GM15510 (cell line): Measurements from ENCODE around the gene CCNB1IP1.

ENCODE experiments used
- POLR2A ChIP-seq: IDR thresholded peaks from 3 replicates; pipeline ENCODE4 v1.6.1; 2011; ENCODE audit warnings: borderline replicate concordance; ENCODE audit not compliant: insufficient read length; ENCODE audit errors: extremely low read depth

CCNB1IP1 gene, protein sequence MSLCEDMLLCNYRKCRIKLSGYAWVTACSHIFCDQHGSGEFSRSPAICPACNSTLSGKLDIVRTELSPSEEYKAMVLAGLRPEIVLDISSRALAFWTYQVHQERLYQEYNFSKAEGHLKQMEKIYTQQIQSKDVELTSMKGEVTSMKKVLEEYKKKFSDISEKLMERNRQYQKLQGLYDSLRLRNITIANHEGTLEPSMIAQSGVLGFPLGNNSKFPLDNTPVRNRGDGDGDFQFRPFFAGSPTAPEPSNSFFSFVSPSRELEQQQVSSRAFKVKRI

DNA sequence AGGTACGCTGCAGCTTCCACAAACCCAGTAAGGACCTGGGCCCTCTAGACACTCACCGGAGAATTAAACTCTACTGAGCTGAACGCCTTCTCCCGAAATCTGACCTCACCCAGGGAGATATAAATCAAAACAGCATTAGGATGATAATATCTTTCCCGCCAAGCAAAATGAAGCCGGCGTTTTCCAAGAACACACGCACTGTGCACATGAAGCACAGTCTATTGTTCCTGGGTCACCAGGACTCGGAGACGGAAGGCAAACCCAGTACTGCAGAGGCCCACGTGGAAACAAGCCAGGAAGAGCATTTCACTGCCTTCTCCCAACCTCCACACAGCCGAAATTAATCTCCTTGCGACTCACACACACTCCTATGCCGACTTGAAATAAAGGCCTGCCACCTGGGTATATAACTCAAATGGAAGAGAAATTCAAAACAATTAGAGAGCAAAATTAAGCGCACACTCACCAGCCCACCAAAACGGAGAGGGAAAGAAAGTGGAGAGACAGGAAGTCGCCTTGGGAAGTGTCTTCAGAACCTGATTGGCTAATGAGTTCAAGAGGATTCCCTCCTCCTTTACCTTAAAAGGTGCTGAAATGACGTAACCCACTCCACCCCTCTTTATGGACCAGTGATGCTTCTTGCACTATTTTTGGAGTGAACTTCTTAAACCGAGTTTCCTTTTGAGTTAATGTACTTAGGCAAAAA lies at the start of gene CCNB1IP1:
Gene CCNB1IP1 (minus strand): TSS at position 492 of the 706 bp plus-strand sequence. CDS start 16,756 bp downstream, outside the sequence.
- peak; percentile 58 for TF ChIP-seq POLR2A

DNA sequence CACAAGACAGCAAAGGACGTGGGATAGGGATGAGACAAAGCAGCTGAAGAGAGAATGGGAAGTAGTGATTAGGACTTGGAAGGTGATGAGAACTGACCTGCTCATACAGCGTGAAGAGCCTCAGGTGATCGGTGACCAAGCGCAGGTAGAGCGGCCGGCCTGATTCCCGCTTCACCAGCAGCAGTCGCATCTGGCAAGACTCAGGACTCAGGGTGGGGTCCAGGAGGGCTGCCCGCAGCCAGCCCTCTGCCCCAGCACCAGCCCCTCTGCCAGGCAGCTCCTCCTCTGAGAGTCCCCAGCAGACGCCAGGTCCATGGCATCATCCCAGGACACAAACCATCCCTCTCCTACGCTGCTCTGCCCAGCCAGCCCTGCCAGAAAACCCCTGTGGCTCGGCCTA lies 49.4 kb upstream of the CCNB1IP1 start:
- no peak for TF ChIP-seq POLR2A

DNA sequence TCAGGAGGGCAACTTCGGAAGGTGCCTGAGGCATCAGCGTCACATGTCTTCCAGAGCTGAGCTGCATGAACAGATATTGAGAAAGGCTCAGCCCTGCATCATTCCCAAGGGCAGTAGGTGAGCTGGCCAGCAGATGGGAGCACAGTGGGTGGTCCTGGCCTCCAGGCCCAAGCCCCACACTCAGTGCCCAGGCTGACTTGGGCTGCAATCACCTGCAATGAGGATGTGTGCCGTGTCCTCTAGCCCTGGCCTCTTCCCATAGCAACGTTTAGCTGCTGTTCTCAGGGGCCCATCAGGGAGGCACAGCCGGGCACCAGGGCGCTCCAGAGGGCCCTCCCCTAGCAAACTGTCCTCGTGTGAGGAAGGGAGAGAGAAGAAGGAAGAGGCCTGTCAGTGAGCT lies 48.3 kb upstream of the CCNB1IP1 start:
- TF ChIP-seq POLR2A, result no peak

DNA sequence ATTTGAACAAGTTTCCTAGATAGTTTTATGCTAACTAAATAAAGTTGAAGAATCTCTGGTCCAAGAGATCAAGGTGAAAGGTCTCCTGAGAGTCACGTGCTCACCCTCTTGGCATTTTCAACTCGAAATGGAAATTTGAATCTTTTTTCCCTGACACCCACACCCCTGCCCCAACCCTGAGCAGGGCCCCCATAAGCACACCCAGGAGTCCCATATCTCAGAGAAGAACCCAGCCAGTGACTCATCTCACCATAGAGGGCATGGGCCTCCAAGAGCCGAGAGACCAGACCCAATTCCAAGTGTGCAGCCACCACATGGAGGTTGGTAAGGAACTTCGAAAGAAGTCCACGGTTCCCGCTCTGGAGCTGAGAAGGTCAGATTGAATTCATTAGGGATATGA lies 47.6 kb upstream of the CCNB1IP1 start:
- no peak for TF ChIP-seq POLR2A

DNA sequence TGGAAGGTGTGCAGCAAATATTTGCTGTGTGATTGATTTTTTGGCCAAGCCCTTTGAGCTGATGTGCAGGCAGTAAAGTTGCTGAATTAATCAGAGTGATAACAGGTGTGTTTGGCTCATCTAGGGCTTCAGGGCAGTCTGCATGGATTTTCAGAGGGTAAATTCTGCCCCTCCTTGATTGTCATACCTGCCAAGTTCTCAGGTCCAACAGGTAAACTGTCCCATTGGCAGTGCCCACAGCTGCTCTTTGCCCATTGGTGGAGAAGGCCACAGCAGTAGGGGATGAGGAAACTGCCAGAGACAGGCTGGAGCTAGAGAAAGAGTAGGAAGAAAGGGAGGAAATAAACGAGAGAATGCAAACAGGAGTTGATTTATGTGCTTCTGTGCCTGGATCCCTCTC lies 46.7 kb upstream of the CCNB1IP1 start:
- TF ChIP-seq POLR2A, result no peak

DNA sequence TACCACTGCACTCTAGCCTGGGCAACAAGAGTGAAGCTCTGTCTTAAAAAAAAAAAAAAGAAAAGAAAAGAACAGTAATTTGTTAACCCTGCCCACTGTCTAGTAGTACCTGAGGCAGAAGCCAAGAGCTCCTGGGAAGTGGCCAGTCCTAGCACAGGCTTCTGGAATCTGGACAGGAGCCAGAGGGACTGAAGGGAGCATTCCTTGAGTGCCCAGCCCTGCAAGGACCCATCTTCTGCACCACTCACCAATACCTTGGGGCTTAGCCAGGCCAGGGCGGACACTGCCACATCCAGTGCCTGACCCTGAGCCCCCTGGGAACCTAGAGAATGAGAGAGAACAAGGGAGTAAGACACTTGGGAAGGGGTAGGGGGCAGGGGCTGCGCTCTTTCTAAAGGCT lies 44.1 kb upstream of the CCNB1IP1 start:
- no peak for TF ChIP-seq POLR2A

DNA sequence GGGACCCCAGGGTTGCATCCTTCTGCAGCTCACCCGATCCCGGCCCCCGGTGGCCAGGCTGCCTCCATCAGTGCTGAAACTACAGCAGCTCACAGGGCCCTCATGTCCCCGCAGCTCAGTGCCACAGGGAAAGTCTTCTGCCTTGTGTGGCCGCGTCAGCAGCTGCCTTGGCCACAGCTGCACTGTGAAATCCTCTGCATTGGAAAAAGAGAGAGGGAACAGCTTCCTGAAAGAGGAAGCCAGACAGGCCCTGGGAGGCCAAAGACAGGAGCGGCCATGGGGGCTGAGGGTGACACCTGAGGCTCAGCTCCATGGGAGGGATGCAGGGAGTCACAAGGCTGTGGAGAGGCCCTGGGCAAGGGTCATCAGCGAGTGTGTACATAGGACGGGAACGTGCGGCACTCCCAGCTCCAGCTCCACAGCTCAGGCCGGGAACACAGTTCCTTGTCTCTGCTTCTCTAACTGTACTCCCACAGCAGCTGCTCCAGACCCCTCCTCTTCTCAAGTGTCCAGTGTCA lies 43.1 kb upstream of the CCNB1IP1 start:
- no peak for TF ChIP-seq POLR2A

DNA sequence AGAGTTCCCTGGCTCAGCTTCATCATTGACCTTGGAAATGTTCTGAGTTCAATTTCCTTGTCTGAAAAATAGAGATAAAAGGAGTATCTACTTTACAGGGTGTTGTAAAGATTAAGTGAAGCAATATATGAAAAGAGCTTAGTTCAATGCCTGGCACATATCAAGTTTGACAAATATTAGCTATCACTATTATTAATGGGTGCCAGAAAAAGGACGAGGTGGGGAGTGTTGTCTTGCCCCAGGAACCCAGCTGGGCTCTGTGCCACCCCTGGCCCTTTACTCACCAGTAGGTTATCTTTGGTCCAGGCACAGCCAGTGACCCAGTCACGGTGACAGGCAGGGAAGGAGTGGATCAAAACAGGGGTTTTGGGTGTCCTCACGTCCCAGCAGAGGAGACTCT lies 42.4 kb upstream of the CCNB1IP1 start:
- TF ChIP-seq POLR2A, result no peak

DNA sequence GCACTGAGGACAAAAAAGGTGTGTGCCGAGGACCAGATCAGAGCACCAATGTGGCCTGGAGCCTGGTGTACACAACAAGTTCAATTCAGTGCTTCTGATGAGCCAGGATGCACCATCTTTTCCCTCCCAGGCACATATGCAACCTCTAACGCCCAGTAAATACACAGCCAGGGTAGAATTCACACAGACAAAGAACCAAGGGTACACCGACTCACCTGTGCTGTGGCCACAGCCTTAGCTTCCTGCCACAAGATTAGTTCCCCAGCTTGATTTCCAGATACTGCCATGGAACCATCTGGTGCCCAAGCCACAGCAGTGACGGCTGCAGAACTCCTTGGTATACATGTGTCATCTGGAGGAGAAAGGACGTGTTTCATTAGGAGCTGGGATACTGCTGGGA lies 39.7 kb upstream of the CCNB1IP1 start:
- no peak for TF ChIP-seq POLR2A

DNA sequence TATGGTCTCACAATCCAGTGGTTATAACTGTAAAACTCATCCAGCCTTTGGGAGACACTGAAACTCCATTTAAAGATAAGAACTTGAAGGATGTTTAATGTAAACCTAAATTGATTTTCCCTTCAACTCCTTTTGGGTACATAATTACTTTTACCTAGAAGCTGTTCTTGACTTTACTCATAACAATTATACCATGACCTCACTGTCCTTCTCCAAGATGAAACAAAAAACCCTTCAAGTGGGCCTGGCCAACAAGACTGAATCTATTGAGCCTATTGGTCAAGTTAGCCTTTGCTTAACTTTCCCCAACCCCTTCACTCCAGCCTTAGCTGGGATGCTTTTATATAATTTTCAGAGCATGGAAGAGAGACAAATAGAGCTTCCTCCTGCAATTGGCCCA lies 32.8 kb upstream of the CCNB1IP1 start:
- no peak for TF ChIP-seq POLR2A

DNA sequence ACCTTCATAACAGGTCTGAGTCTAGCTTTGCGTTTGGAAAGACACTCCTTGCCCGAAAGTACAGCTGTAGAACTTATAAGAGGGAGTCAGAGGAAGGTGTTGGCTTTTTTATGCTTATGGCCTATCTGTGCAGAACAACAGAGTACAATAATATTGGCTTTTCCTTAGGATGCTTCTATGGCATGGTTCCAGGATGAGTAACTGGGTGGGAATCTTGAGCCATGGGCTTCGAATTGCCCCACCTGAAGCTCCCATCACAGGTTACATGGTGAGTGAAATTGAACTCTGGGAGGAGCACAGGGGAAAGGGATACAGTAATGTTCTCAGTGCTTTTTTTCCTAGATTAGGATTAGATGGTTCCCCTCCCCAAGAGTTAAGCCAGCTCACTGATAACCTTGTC lies 23.3 kb upstream of the CCNB1IP1 start:
- no peak for TF ChIP-seq POLR2A

DNA sequence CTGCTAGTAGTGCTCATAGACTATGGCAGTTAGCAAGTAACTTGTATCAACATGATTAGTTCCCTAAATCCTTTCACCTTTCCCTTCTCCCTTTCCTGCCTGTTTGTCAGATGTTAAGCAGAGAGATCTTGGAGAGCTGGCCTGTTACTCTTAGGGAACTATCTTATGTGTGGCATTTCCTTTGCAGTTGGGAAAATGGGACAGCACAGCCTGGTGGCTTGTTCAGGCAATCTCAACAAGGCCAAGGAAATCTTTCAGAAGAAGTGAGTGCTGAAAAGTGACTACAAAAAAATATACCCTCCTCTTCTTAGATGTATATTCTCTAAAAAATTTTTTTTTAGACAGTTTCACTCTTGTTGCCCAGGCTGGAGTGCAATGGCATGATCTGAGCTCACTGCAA lies 17.8 kb upstream of the CCNB1IP1 start:
- TF ChIP-seq POLR2A, result no peak

DNA sequence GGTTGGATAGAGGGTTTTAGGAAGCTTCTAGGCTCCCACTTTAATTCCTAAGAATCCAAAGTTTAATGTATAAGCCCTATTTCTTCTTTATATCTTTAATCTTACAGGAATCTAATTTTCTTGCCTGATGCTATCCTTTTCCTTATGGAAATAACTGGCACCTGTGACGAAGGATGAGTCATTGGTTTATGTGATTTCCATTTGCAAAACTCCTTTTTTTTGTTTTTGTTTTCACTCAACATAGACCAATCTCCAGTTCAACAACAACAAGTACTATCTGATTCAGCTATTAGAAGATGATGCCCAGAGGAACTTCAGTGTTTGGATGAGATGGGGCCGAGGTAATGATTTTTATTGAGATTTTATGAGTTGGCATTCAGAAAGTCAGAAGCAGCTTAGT lies 17.2 kb upstream of the CCNB1IP1 start:
- no peak for TF ChIP-seq POLR2A

DNA sequence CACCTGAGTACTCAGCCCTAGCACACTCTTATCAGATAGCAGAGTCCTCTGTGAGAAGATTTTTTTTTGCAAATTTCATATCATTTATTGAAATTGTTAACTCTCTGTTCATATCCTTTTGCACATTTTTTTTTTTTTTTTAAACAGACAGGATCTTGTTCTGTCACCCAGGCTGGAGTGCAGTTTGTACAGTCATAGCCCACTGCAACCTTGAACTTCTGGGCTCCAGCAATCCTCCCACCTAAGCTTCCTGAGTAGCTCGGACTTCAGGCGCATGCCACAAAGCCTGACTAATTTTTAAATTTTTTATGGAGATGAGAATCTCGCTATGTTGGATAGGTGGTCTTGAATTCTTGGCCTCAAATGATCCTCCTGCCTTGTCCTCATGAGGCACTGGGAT lies 14.7 kb upstream of the CCNB1IP1 start:
- TF ChIP-seq POLR2A, result no peak

DNA sequence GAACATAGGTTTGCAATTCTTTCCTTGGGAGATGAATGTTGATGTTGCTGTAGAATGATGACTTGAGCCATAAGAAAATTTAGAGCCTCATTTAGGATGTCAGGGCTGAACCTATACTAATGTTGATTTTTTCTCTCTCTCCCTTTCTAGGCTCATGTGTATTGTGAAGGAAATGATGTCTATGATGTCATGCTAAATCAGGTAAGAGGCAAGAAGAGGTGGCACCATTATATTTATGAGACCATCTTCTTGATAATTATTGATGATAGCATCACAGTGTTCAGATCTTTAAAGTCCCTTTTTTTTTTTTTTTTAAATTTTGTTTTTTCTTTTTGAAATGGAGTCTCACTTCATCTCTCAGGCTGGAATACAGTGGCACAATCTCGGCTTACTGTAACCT lies 13.6 kb upstream of the CCNB1IP1 start:
- no peak for TF ChIP-seq POLR2A

DNA sequence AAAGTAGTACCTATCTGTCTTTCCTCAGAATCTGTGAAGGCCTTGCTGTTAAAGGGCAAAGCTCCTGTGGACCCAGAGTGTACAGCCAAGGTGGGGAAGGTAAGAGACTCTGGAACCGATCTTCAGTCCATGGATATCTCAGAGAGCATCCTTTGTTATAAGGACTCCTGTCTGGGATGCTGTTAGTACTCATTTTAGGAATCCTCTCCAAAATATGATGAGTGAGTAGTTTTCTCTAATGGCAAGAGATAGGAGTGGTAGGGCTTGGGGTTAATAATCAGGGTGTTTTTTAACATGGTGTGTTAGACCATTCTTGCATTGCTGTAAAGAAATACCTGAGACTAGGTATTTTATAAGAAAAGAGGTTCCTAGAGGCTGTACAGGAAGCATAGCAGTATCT lies 12.3 kb upstream of the CCNB1IP1 start:
- no peak for TF ChIP-seq POLR2A

DNA sequence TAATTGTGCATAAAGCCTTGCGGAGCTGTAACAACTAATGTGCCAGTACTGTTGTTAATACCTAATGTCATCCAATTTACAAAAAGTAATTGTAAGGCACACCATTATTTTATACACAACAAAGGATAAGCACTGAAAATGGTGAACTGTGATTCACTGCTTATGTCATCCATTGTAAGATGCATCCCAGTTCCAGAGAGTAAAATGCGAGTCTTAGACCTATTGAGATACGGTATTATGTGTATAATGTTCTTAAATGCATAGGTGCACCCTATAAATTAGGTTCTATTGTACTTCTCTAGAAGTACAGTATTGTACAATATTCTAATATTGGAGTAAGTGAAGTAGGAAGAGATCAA lies 10.8 kb upstream of the CCNB1IP1 start:
- no peak for TF ChIP-seq POLR2A

DNA sequence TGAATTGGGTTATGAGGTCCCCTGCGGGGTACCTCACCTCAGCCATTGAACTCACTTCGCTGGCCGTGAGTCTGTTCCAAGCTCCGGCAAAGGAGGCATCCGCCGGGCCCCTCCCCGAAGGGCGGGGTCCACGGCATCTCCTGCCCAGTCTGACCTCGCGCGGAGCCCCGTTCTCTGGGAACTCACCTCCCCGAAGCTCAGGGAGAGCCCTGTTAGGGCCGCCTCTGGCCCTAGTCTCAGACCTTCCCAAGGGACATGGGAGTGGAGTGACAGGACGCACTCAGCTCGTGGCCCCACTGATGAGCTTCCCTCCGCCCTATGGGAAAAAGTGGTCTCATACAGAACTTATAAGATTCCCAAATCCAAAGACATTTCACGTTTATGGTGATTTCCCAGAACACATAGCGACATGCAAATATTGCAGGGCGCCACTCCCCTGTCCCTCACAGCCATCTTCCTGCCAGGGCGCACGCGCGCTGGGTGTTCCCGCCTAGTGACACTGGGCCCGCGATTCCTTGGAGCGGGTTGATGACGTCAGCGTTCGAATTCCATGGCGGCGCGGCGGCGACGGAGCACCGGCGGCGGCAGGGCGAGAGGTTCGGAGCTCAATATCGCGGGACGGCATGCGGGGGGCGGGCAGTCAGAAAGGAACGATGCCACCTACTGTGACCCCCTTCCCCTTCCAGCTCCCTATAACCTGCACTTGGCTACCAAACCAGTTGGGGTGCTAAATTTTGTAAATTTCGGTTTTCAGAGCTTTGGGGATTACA lies 10.2 kb upstream of the CCNB1IP1 start, which contains the start of gene PARP2:
Gene PARP2 (plus strand): TSS at position 544 of the 770 bp plus-strand sequence. CDS start 7 bp downstream, at position 551.
- TF ChIP-seq POLR2A, result peak; percentile 97
